GM20000 (cell line): Measurements from ENCODE around the gene PPP6C.

Experiments
- DNase-seq: peaks from one replicate; pipeline ENCODE4 v3.0.0; 2012; ENCODE audit warnings: low spot score
- TF ChIP-seq, protein P1 (sequence below): IDR thresholded peaks from 2 replicates; pipeline ENCODE4 v1.5.1; 2012; ENCODE audit warnings: mild to moderate bottlenecking, control low read depth; ENCODE audit errors: extremely low read depth, missing control alignments

The PPP6C gene

DNA sequence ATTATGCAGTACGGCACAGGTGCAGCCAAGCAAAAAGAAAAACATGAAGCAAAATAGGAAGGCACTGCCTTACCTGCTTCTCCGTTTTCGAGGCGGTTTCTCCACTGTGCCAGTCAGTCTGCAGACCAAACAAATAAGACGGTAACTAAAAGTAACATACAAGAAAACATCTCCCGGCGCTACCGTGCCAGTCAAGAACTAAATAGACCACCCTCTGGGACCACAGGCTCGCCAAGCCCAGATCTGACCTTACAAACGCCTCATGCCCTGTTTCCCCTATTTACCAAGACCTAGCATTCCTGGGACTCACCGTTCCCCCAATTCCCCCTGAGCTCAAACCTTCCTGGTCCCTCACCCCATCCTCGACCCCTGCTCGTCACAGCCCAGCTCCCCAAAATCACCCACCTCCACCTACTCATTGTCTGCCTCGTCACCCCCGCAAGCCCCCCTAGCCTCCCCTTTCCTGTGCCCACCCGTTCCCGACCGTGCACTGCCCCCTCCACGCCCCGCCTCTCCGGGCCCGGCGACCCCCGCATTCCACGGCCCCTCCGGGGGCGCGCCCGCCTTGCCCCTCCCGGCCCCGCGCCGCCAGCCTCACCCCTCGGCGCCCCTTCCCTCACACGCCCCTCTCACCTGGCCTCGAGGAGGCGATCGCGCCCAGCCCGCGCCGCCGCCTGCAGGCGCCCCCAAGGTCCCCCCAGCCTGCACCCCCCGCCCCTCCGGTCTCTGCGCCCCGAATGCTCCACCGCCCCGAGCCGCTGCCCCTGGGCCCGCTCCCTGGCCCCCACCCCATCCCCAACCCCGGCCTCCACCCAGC is 46.8 kb downstream of the PPP6C start:
- TF ChIP-seq, protein P1, sequence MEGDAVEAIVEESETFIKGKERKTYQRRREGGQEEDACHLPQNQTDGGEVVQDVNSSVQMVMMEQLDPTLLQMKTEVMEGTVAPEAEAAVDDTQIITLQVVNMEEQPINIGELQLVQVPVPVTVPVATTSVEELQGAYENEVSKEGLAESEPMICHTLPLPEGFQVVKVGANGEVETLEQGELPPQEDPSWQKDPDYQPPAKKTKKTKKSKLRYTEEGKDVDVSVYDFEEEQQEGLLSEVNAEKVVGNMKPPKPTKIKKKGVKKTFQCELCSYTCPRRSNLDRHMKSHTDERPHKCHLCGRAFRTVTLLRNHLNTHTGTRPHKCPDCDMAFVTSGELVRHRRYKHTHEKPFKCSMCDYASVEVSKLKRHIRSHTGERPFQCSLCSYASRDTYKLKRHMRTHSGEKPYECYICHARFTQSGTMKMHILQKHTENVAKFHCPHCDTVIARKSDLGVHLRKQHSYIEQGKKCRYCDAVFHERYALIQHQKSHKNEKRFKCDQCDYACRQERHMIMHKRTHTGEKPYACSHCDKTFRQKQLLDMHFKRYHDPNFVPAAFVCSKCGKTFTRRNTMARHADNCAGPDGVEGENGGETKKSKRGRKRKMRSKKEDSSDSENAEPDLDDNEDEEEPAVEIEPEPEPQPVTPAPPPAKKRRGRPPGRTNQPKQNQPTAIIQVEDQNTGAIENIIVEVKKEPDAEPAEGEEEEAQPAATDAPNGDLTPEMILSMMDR: peak; percentile 5
- peak; percentile 16 for DNase-seq

DNA sequence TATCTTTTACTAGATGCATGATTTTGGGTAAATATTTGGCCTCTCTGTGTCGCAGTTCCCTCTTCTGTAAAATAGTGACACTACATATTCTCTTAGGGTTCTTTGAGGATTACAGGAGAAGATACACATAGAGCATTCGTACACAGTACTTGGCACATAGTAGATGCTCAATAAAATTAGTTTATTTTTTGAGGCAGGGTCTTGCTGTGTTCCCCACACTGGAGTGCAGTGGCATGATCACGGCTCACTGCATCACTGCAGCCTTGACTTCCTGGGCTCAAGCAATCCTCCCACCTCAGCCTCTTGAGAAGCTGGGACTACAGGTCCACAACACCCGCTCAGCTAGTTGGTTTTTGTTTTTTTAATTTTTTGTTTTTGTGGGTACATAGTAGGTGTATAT is 47.9 kb downstream of the PPP6C start:
- no peak for DNase-seq
- TF ChIP-seq, protein P1: no peak

DNA sequence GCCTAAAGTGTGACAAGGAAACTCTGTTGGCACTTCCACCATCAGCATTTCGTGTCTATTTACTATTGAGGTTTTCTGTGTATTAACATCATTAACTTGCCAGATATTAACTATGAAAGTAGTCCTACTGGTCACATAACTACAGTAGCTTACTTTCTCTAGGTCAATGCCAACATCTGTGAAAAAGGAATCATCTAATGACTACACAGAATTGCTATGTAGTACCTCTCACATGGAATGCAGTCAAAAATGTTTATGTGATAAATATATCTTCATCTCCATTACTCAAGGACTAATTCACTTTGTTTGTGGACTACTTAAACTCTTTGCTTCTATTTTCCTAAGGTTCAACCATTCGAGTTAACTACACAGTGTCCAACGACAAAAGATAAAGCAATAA is 48.4 kb downstream of the PPP6C start:
- TF ChIP-seq, protein P1: no peak
- no peak for DNase-seq

DNA sequence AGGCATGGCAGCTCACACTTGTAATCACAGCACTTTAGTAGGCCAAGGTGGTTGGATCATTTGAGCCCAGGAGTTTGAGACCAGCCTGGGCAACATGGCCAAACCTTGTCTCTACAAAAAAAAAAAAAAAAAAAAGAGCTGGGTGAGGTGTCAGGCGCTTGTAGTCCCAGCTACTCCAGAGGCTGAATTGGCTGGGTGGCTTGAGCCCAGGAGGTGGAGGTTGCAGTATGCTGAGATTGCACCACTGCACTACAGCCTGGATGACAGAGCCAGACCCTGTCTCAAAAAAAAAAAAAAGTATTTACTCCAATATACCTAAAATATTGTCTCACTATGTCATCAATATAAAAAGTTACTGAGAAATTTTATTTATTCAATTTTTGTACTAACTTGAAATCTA is 49.0 kb downstream of the PPP6C start:
- DNase-seq: no peak
- TF ChIP-seq, protein P1: no peak

DNA sequence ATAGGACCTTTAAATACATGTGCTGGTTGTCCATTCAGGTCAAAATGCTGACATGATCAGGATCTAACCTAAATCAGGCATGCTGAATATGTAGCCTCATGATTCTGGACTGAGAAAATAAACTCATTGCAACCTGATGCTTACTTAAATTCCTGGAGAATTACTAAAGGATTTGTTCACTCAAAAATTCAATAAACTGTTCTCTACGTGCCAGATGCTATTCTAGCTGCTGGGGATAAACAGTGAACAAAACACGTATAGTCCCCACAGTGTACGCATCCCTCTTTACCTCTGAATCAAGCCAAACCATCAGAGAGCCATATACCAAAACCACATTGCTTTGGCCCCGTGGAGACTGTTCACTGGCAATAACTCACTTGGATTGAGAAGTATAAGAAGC is 52.4 kb downstream of the PPP6C start:
- TF ChIP-seq, protein P1: no peak
- no peak for DNase-seq

DNA sequence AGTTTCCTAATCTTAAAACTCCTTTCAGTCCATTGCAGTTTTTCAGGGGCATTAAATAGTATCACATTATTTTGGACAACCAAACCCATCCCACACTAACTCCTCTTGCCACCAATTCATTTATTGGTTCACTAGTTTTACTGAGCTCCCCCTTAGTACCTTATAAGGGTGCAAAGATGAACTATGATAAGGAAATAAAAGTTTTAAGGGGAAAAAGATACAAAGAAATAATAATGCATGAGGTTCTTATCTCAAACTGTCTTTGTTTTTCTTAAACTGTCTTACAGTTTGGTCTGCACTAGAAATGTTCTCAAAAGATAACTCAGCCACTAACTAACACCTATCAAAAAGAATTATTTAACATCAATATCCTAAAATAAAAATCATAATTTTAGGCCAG is 54.6 kb downstream of the PPP6C start:
- TF ChIP-seq, protein P1: no peak
- DNase-seq: no peak

DNA sequence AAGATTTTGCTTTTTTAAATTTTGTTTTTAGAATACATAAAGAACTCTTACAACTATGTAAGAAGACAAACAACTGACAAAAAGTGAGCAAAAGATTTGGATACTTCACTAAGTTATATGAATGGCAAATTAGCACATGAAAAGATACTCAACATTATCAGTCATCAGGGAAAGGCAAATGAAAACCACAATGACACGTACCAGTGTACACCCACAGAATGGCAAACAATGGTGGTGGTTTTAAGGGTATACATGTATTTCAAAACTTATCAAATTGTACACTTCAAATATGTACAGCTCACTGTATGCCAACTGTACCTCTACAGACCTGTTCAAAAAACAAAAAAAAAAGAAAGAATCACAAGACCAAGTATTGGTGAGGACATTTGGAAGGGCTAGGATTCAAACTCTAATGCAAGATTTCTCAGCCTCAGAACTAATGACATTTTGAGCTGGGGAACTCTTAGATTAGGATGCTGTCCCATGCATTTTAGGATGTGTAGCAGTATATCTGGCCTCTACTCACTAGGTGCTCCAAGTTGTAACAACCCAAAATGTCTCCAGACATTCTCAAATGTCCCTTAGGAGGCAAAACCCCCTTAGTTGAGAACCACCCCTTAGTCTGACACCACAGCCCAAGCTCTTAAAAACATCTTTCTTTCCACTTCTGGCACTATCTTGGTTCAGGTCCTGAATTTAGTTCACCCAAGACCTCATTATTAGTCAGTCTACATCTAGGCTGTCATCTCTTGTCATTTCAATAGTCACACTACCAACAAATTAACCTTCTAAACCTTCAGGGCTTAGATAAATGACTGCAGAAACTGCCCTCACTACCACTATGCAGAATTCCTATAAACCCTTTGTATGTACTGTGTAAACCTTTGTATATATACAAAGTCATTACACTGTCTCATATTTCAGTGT is 55.9 kb downstream of the PPP6C start:
- no peak for DNase-seq
- TF ChIP-seq, protein P1: no peak
